Measurements from ENCODE around the gene C20orf144.

- TF ChIP-seq PTBP1 (IDR thresholded peaks at IDR 0.05; ENCODE audit: low read depth, low read length) (no peak), ZBTB49 (CRISPR knock-in tag; IDR thresholded peaks at IDR 0.05; ENCODE audit: borderline replicate concordance) (no peak)
These were observed 32.5 kb downstream of the C20orf144 start for GRCh38 chr20:33694639-33695012.

Data from K562 (cell line).